ENCODE data around the gene KCNIP2. TPM values are rescaled to one million over a fixed set of nuclear protein-coding genes. Genes with fewer than 3 reads are reported as not detected.

KCNIP2 gene
- total and polyA plus RNA-seq, 2 donors (not counting 1 experiment from before 2014, with no cell fraction given) = 0.37 to 1.8 TPM

- no peak overlapping the region for H2AFZ ChIP-seq (ENCODE audit: low read length)
- H3K9me3 ChIP-seq (ENCODE audit: control insufficient read depth, insufficient read depth, low read depth, low read length) = no peaks in the 10 kb centered on the region
- H4K20me1 ChIP-seq (ENCODE audit: control insufficient read depth, extremely low read depth, insufficient read depth, low read length) = no peaks in the 10 kb centered on the region
- H3K4me1 ChIP-seq (ENCODE audit: control insufficient read depth, extremely low read depth, insufficient read depth, low read length) = peaks cover 8% of the 10 kb centered on the region
- H3K4me2 ChIP-seq (ENCODE audit: extremely low read depth, insufficient read depth, low read length) = no peak overlapping the region
- no peak overlapping the region for H3K9ac ChIP-seq (ENCODE audit: insufficient read depth, low read length)
- no peaks in the 10 kb centered on the region for H3K36me3 ChIP-seq (ENCODE audit: control insufficient read depth, insufficient read depth, low read length)
- no peaks in the 10 kb centered on the region for H3K79me2 ChIP-seq (ENCODE audit: control insufficient read depth, insufficient read depth, low read length)
- DNase-seq (ENCODE audit: low read depth in 2 of 2) = no peak
- no peak for TF ChIP-seq EZH2 (IDR thresholded peaks at IDR 0.05; ENCODE audit: low read length, missing control alignments)
- TF ChIP-seq CTCF (conservative IDR thresholded peaks at IDR 0.05 in 1 of 2, IDR thresholded peaks at IDR 0.05 in 1 of 2; ENCODE audit: low read depth in 1 of 2, low read length in 2 of 2) = no peak
- H3K27me3 ChIP-seq (ENCODE audit: control insufficient read depth, insufficient read depth, low read length) = no peaks in the 10 kb centered on the region
- no peak overlapping the region for H3K27ac ChIP-seq (ENCODE audit: insufficient read depth, low read length)
- H3K4me3 ChIP-seq (replicated peaks in 1 of 4; ENCODE audit: control extremely low read depth in 1 of 4, insufficient read depth in 1 of 4, low read depth in 3 of 4, low read length in 4 of 4) = no peak overlapping the region
Observed at GRCh38 chr10:101832325-101832771, 11.3 kb downstream of the KCNIP2 start.

- peak overlapping the region; percentile 18 for H3K27ac ChIP-seq (ENCODE audit: insufficient read depth, low read length)
- H4K20me1 ChIP-seq (ENCODE audit: control insufficient read depth, extremely low read depth, insufficient read depth, low read length) = no peaks in the 10 kb centered on the region
- H3K79me2 ChIP-seq (ENCODE audit: control insufficient read depth, insufficient read depth, low read length) = no peaks in the 10 kb centered on the region
- H3K4me2 ChIP-seq (ENCODE audit: extremely low read depth, insufficient read depth, low read length) = peak overlapping the region; percentile 55
- H3K27me3 ChIP-seq (ENCODE audit: control insufficient read depth, insufficient read depth, low read length) = no peaks in the 10 kb centered on the region
- H3K4me3 ChIP-seq (replicated peaks in 1 of 4; ENCODE audit: control extremely low read depth in 1 of 4, insufficient read depth in 1 of 4, low read depth in 3 of 4, low read length in 4 of 4) = peak overlapping the region in 3 of 4 experiments; percentile 29 to 58 (median 43)
- H3K36me3 ChIP-seq (ENCODE audit: control insufficient read depth, insufficient read depth, low read length) = no peaks in the 10 kb centered on the region
- H2AFZ ChIP-seq (ENCODE audit: low read length) = peak overlapping the region; percentile 33
- H3K9ac ChIP-seq (ENCODE audit: insufficient read depth, low read length) = peak overlapping the region; percentile 20
- H3K4me1 ChIP-seq (ENCODE audit: control insufficient read depth, extremely low read depth, insufficient read depth, low read length) = peaks cover 8% of the 10 kb centered on the region
- no peak for TF ChIP-seq CTCF (conservative IDR thresholded peaks at IDR 0.05 in 1 of 2, IDR thresholded peaks at IDR 0.05 in 1 of 2; ENCODE audit: low read depth in 1 of 2, low read length in 2 of 2)
- no peaks in the 10 kb centered on the region for H3K9me3 ChIP-seq (ENCODE audit: control insufficient read depth, insufficient read depth, low read depth, low read length)
- no peak for DNase-seq (ENCODE audit: low read depth in 2 of 2)
Observed at GRCh38 chr10:101831169-101831811, 12.3 kb downstream of the KCNIP2 start.

- peak overlapping the region; percentile 33 for H2AFZ ChIP-seq (ENCODE audit: low read length)
- H3K27me3 ChIP-seq (ENCODE audit: control insufficient read depth, insufficient read depth, low read length) = no peaks in the 10 kb centered on the region
- no peaks in the 10 kb centered on the region for H3K79me2 ChIP-seq (ENCODE audit: control insufficient read depth, insufficient read depth, low read length)
- TF ChIP-seq EZH2 (IDR thresholded peaks at IDR 0.05; ENCODE audit: low read length, missing control alignments) (no peak), CTCF (conservative IDR thresholded peaks at IDR 0.05 in 1 of 2, IDR thresholded peaks at IDR 0.05 in 1 of 2; ENCODE audit: low read depth in 1 of 2, low read length in 2 of 2) (no peak)
- H3K4me2 ChIP-seq (ENCODE audit: extremely low read depth, insufficient read depth, low read length) = peak overlapping the region; percentile 55
- H4K20me1 ChIP-seq (ENCODE audit: control insufficient read depth, extremely low read depth, insufficient read depth, low read length) = no peaks in the 10 kb centered on the region
- no peaks in the 10 kb centered on the region for H3K36me3 ChIP-seq (ENCODE audit: control insufficient read depth, insufficient read depth, low read length)
- H3K4me1 ChIP-seq (ENCODE audit: control insufficient read depth, extremely low read depth, insufficient read depth, low read length) = peaks cover 8% of the 10 kb centered on the region
- H3K9me3 ChIP-seq (ENCODE audit: control insufficient read depth, insufficient read depth, low read depth, low read length) = no peaks in the 10 kb centered on the region
- H3K9ac ChIP-seq (ENCODE audit: insufficient read depth, low read length) = peak overlapping the region; percentile 20
- peak overlapping the region in 3 of 4 experiments; percentile 29 to 58 (median 43) for H3K4me3 ChIP-seq (replicated peaks in 1 of 4; ENCODE audit: control extremely low read depth in 1 of 4, insufficient read depth in 1 of 4, low read depth in 3 of 4, low read length in 4 of 4)
- peak overlapping the region; percentile 18 for H3K27ac ChIP-seq (ENCODE audit: insufficient read depth, low read length)
- peak; percentile 87 to 89 for DNase-seq (ENCODE audit: low read depth in 2 of 2)
Observed at GRCh38 chr10:101830322-101831168, 13.1 kb downstream of the KCNIP2 start.

Data from fibroblast of lung (primary cell).